ENCODE results near the gene TMEM163.

The TMEM163 gene

GRCh38 chr2:134410831-134411231, 308.0 kb downstream of the TMEM163 start:
- no peak for DNase-seq
- TF ChIP-seq GATA1 (IDR thresholded peaks at IDR 0.05; ENCODE audit: low read depth, low read length) = no peak
- no peak for TF ChIP-seq POLR2A (IDR thresholded peaks at IDR 0.05; ENCODE audit: low read length)

GRCh38 chr2:134410006-134410405, 308.8 kb downstream of the TMEM163 start:
- TF ChIP-seq GATA1 (IDR thresholded peaks at IDR 0.05; ENCODE audit: low read depth, low read length) (no peak), POLR2A (IDR thresholded peaks at IDR 0.05; ENCODE audit: low read length) (no peak)
- DNase-seq = no peak

GRCh38 chr2:134408791-134409190, 310.0 kb downstream of the TMEM163 start:
- TF ChIP-seq POLR2A (IDR thresholded peaks at IDR 0.05; ENCODE audit: low read length) = no peak
- DNase-seq = no peak

- TF ChIP-seq POLR2A (IDR thresholded peaks at IDR 0.05; ENCODE audit: low read length) (no peak), GATA1 (IDR thresholded peaks at IDR 0.05; ENCODE audit: low read depth, low read length) (no peak)
- DNase-seq = no peak
Observed at GRCh38 chr2:134408386-134408785, 310.4 kb downstream of the TMEM163 start.

GRCh38 chr2:134407154-134407890, 311.5 kb downstream of the TMEM163 start:
- no peak for DNase-seq
- TF ChIP-seq GATA1 (IDR thresholded peaks at IDR 0.05; ENCODE audit: low read depth, low read length) (no peak), POLR2A (IDR thresholded peaks at IDR 0.05; ENCODE audit: low read length) (no peak)

- TF ChIP-seq GATA1 (IDR thresholded peaks at IDR 0.05; ENCODE audit: low read depth, low read length) (no peak), POLR2A (IDR thresholded peaks at IDR 0.05; ENCODE audit: low read length) (no peak)
Observed at GRCh38 chr2:134406736-134407135, 312.1 kb downstream of the TMEM163 start.

GRCh38 chr2:134406311-134406710, 312.5 kb downstream of the TMEM163 start:
- TF ChIP-seq POLR2A (IDR thresholded peaks at IDR 0.05; ENCODE audit: low read length) = no peak
- TF ChIP-seq GATA1 (IDR thresholded peaks at IDR 0.05; ENCODE audit: low read depth, low read length) = no peak

More at GRCh38 chr2:134406736-134407135, 312.1 kb downstream of the TMEM163 start:
- DNase-seq = no peak

More at GRCh38 chr2:134406311-134406710, 312.5 kb downstream of the TMEM163 start:
- no peak for DNase-seq
